A549 (cell line): ENCODE results near the gene C2CD4C.

Experiments
- CEBPB ChIP-seq, 2 experiments: fragments of >200 bp in 1 of 2; sonication (Bioruptor Twin) in 1 of 2; formaldehyde crosslinking in 1 of 2; IDR thresholded peaks; 2 replicates each; pipeline ENCODE4 v1.6.1; 2012 to 2016
- CHD4 ChIP-seq: fragments of 200-600 bp; sonication (generic); IDR thresholded peaks from 2 replicates; pipeline ENCODE4 v1.6.1; 2016; ENCODE audit warnings: antibody characterized with exemption, mild to moderate bottlenecking, borderline replicate concordance
- HDAC2 ChIP-seq: fragments of 200-600 bp; sonication (generic); IDR thresholded peaks from 2 replicates; pipeline ENCODE4 v1.6.1; 2016
- MYC ChIP-seq: IDR thresholded peaks from 2 replicates; pipeline ENCODE4 v1.6.1; 2012; ENCODE audit warnings: mild to moderate bottlenecking, inconsistent platforms, low read length, improper control_type of control experiment, borderline replicate concordance
- POLR2A ChIP-seq: IDR thresholded peaks from 2 replicates; pipeline ENCODE4 v1.6.1; 2012; ENCODE audit warnings: mild to moderate bottlenecking, low read length
- TF ChIP-seq, protein P1 (sequence below): IDR thresholded peaks from 2 replicates; pipeline ENCODE4 v1.6.1; 2012
- TF ChIP-seq, protein P2 (sequence below): fragments of >200 bp; sonication (Bioruptor Twin); formaldehyde crosslinking; IDR thresholded peaks from 3 replicates; pipeline ENCODE4 v1.5.1; 2016
- TF ChIP-seq, protein P3 (sequence below): fragments of 200-600 bp; sonication (generic); IDR thresholded peaks from 2 replicates; pipeline ENCODE4 v1.6.1; 2016; ENCODE audit warnings: antibody characterized with exemption, mild to moderate bottlenecking, moderate library complexity

DNA sequence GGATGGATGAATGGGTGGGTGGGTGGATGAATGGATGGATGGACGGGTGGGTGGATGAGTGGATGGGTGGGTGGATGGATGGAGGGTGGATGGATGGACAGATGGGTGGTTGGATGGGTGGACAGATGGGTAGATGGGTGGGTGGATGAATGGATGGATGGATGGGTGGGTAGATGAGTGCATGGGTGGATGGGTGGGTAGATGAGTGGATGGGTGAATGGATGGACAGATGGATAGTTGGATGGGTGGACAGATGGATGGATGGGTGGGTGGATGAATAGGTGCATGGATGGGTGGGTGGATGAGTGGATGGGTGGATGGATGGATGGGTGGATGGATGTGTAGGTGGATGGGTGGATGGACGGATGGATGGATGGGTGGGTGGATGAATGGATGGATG, 34.1 kb upstream of the C2CD4C start:
- TF ChIP-seq, protein P1, sequence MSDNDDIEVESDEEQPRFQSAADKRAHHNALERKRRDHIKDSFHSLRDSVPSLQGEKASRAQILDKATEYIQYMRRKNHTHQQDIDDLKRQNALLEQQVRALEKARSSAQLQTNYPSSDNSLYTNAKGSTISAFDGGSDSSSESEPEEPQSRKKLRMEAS: no peak
- TF ChIP-seq, protein P2, sequence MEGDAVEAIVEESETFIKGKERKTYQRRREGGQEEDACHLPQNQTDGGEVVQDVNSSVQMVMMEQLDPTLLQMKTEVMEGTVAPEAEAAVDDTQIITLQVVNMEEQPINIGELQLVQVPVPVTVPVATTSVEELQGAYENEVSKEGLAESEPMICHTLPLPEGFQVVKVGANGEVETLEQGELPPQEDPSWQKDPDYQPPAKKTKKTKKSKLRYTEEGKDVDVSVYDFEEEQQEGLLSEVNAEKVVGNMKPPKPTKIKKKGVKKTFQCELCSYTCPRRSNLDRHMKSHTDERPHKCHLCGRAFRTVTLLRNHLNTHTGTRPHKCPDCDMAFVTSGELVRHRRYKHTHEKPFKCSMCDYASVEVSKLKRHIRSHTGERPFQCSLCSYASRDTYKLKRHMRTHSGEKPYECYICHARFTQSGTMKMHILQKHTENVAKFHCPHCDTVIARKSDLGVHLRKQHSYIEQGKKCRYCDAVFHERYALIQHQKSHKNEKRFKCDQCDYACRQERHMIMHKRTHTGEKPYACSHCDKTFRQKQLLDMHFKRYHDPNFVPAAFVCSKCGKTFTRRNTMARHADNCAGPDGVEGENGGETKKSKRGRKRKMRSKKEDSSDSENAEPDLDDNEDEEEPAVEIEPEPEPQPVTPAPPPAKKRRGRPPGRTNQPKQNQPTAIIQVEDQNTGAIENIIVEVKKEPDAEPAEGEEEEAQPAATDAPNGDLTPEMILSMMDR: no peak
- TF ChIP-seq HDAC2 (no peak), MYC (no peak), CEBPB (IDR thresholded peaks at IDR 0.05) (no peak), POLR2A (no peak), CHD4 (no peak)
- TF ChIP-seq, protein P3, sequence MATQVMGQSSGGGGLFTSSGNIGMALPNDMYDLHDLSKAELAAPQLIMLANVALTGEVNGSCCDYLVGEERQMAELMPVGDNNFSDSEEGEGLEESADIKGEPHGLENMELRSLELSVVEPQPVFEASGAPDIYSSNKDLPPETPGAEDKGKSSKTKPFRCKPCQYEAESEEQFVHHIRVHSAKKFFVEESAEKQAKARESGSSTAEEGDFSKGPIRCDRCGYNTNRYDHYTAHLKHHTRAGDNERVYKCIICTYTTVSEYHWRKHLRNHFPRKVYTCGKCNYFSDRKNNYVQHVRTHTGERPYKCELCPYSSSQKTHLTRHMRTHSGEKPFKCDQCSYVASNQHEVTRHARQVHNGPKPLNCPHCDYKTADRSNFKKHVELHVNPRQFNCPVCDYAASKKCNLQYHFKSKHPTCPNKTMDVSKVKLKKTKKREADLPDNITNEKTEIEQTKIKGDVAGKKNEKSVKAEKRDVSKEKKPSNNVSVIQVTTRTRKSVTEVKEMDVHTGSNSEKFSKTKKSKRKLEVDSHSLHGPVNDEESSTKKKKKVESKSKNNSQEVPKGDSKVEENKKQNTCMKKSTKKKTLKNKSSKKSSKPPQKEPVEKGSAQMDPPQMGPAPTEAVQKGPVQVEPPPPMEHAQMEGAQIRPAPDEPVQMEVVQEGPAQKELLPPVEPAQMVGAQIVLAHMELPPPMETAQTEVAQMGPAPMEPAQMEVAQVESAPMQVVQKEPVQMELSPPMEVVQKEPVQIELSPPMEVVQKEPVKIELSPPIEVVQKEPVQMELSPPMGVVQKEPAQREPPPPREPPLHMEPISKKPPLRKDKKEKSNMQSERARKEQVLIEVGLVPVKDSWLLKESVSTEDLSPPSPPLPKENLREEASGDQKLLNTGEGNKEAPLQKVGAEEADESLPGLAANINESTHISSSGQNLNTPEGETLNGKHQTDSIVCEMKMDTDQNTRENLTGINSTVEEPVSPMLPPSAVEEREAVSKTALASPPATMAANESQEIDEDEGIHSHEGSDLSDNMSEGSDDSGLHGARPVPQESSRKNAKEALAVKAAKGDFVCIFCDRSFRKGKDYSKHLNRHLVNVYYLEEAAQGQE: no peak
